AG04449 (cell line): ENCODE results near the gene TMEM41B.
"Not testable (repeated sequence)": the region's sequence is repeated elsewhere in the genome, so short reads cannot be mapped to it uniquely, and the experiment has no call there.

Experiments used
- CTCF ChIA-PET: fragments of 350-600 bp; formaldehyde crosslinking; extraction: SDS; loops from one replicate; lab custom pipeline; 2021; ENCODE audit warnings: antibody characterized with exemption; lab: Yijun Ruan, JAX
- POLR2A ChIA-PET: fragments of 400-600, 350-600 bp; formaldehyde crosslinking; extraction: SDS; loops from one replicate; lab custom pipeline; 2020; ENCODE audit warnings: antibody characterized with exemption, inconsistent platforms; lab: Yijun Ruan, JAX
- DNase-seq: peaks from one replicate; pipeline ENCODE4 v3.0.0-alpha.2; 2010; ENCODE audit warnings: low read depth, low spot score
- H3K4me3 ChIP-seq: 2 replicates; pipeline ENCODE4 v1.5.1; 2011; ENCODE audit warnings: low read depth, mild to moderate bottlenecking, control low read depth, low read length
- TF ChIP-seq, protein P1 (sequence below): IDR thresholded peaks from one replicate; pipeline ENCODE4 v1.5.1; 2011; ENCODE audit warnings: mild to moderate bottlenecking, moderate library complexity, low read length, control low read depth, inconsistent platforms; ENCODE audit not compliant: insufficient read depth; ENCODE audit errors: missing control alignments

Gene TMEM41B

DNA sequence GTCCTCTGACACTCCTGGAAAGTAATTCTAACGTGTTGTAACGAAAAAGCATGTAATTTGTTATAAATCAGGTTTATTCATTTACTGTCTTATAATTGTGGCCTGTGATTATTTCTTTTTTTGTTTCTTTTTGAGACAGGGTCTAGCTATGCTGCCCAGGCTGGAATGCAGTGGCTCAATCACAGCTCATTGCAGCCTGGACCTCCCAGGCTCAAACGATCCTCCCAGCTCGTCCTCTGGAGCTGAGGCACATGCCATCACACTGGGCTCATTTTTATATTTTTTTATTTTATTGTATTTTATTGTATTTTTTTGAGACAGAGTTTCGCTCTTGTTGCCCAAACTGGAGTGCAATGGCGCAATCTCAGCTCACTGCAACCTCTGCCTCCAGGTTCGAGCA, 65.1 kb downstream of the TMEM41B start:
- no peak for DNase-seq
- TF ChIP-seq, protein P1, sequence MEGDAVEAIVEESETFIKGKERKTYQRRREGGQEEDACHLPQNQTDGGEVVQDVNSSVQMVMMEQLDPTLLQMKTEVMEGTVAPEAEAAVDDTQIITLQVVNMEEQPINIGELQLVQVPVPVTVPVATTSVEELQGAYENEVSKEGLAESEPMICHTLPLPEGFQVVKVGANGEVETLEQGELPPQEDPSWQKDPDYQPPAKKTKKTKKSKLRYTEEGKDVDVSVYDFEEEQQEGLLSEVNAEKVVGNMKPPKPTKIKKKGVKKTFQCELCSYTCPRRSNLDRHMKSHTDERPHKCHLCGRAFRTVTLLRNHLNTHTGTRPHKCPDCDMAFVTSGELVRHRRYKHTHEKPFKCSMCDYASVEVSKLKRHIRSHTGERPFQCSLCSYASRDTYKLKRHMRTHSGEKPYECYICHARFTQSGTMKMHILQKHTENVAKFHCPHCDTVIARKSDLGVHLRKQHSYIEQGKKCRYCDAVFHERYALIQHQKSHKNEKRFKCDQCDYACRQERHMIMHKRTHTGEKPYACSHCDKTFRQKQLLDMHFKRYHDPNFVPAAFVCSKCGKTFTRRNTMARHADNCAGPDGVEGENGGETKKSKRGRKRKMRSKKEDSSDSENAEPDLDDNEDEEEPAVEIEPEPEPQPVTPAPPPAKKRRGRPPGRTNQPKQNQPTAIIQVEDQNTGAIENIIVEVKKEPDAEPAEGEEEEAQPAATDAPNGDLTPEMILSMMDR = no peak
- ChIA-PET POLR2A (interaction anchor here (0.6 kb wide), 1 partner anchor 14 kb away, joined by 10 read pairs; no protein-coding TSS in a partner anchor), CTCF (no interaction called here)
- H3K4me3 ChIP-seq = no peak overlapping the region

DNA sequence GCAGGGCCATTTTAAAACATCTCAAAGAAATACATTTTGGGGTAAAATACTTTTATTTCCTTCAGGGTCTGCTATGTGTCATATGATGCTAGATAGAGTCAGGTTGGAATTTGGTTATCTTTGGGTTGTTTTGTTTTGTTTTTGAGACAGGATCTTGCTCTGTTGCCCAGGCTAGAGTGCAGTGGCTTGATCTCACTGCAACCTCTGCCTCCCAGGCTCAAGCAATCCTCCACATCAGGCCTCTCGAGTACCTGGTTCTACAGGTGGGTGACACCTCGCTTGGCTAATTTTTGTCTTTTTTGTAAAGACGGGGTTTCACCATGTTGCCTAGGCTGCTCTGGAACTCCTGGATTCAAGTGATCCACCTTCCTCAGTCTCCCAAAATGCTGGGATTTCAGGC, 66.5 kb downstream of the TMEM41B start:
- TF ChIP-seq, protein P1 = no peak
- no peak overlapping the region for H3K4me3 ChIP-seq
- CTCF ChIA-PET = interaction anchor here (0.9 to 1.4 kb wide), 2 partner anchors 17 to 287 kb away, joined by 3 to 4 read pairs; no protein-coding TSS in a partner anchor
- no peak for DNase-seq
- POLR2A ChIA-PET = interaction anchor here (0.7 kb wide), 1 partner anchor 33 kb away, joined by 3 read pairs; no protein-coding TSS in a partner anchor

DNA sequence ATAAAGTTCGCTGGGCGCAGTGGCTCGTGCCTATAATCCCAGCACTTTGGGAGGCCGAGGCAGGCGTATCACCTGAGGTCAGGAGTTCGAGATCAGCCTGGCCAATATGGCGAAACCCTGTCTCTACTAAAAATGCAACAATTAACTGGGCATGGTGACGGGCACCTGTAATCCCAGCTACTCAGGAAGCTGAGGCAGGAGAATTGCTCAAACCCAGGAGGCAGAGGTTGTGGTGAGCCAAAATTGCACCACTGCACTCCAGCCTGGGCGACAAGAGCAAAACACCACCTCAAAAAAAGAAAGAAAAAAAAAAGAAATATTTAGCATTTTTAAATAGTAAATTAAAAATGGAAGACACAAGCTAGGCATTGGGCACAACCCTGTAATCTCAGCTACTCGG, 78.2 kb downstream of the TMEM41B start:
- DNase-seq, CTCF ChIA-PET, H3K4me3 ChIP-seq, POLR2A ChIA-PET: not testable (repeated sequence)

DNA sequence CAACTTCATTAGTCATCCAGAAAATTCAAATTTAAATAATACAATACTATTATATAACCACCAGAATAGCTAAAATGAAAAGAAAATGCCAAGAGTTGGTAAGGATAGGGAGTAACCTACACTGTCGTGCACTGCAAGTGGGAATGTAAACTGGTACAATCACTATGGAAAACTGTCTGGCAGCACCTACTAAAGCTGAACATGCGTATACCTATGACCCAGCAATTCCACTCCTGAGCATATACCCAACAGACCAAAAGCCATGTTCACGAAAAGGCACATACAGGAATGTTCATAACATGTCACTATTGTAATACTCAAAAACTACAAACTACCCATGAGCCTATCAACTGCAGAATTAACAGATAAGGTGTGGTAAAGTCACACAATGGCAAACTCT, 81.9 kb downstream of the TMEM41B start:
- ChIA-PET POLR2A (no interaction called here), CTCF (interaction anchor here (1.6 kb wide), 1 partner anchor 274 kb away, joined by 3 read pairs; no protein-coding TSS in a partner anchor)
- DNase-seq = no peak
- H3K4me3 ChIP-seq = no peak overlapping the region
- TF ChIP-seq, protein P1 = no peak

DNA sequence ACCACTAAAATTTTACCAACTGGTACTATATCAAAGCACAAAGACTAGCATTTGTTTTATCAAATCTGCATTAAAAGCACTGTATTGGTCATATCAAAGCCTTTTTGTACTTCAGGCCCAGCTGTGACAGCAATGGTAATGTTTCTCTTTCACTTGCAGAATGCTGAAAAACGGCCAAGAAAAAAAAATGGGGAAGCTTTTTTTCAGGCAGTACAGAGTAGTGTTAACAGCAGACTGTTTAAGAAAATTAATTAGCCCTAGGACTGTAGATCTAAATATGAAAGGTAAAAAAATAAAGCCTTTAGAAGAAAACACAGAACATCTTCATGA, 82.6 kb downstream of the TMEM41B start:
- ChIA-PET CTCF (interaction anchor here (1.7 kb wide), 1 partner anchor 16 kb away, joined by 4 read pairs; no protein-coding TSS in a partner anchor), POLR2A (no interaction called here)
- no peak overlapping the region for H3K4me3 ChIP-seq
- DNase-seq = no peak
- TF ChIP-seq, protein P1 = no peak
